MM.1S (cell line): ENCODE data around the gene SLC2A4RG.

Experiments used
- EZH2 ChIP-seq: fragments of 300-600 bp; sonication (generic); optimal IDR thresholded peaks from 2 replicates; pipeline ENCODE3; 2017; ENCODE audit warnings: low read depth, mild to moderate bottlenecking, antibody characterized with exemption, low read length, mixed read lengths
- EZH2phosphoT487 ChIP-seq: fragments of 300-600 bp; sonication (generic); IDR thresholded peaks from 2 replicates; pipeline ENCODE4 v1.6.1; 2018; ENCODE audit warnings: antibody characterized with exemption, low read length
- TF ChIP-seq, protein P1 (sequence below): fragments of 300-600 bp; sonication (generic); IDR thresholded peaks from 2 replicates; pipeline ENCODE4 v1.5.1; 2016; ENCODE audit warnings: antibody characterized with exemption, low read length, mixed read lengths

DNA sequence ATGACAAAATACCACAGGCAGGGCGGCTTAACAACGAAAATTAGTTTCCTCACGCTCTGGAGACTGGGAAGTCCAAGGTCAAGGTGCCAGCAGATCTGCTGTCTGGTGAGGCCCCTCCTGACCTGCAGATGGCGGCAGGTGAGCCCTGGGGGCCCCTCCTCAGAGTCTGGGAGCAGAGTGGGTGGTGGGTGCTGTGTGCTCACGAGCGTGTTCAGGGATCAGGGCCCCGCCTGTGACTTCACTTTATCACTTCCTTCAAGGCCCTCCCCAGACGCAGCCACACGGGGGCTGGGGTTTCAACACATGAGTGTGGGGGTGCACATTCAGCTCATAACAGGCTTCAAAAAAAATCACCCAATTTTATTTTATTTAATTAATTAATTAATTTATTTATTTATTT lies 39.3 kb downstream of the SLC2A4RG start:
- TF ChIP-seq, protein P1, sequence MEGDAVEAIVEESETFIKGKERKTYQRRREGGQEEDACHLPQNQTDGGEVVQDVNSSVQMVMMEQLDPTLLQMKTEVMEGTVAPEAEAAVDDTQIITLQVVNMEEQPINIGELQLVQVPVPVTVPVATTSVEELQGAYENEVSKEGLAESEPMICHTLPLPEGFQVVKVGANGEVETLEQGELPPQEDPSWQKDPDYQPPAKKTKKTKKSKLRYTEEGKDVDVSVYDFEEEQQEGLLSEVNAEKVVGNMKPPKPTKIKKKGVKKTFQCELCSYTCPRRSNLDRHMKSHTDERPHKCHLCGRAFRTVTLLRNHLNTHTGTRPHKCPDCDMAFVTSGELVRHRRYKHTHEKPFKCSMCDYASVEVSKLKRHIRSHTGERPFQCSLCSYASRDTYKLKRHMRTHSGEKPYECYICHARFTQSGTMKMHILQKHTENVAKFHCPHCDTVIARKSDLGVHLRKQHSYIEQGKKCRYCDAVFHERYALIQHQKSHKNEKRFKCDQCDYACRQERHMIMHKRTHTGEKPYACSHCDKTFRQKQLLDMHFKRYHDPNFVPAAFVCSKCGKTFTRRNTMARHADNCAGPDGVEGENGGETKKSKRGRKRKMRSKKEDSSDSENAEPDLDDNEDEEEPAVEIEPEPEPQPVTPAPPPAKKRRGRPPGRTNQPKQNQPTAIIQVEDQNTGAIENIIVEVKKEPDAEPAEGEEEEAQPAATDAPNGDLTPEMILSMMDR: 0 out of 2 replicates have a peak, but pooled peaks have one; percentile 3
- no peak for TF ChIP-seq EZH2
- no peak for TF ChIP-seq EZH2phosphoT487
